K562 (cell line): ENCODE results near the gene YJU2. TPM values are rescaled to one million over a fixed set of nuclear protein-coding genes. Genes with fewer than 3 reads are reported as not detected.

Source experiments
- ARID4B ChIP-seq: sonication (generic); formaldehyde crosslinking; IDR thresholded peaks from 2 replicates; pipeline ENCODE4 v1.8.0; 2022; ENCODE audit warnings: mild to moderate bottlenecking, missing genetic modification reagents
- BCLAF1 ChIP-seq, 2 experiments: fragments of 450-650 bp in 1 of 2; IDR thresholded peaks; 2 replicates each; pipeline ENCODE4 v1.6.1; 2011 to 2017; ENCODE audit warnings: low read depth in 2 of 2, antibody characterized with exemption in 1 of 2, borderline replicate concordance in 1 of 2, low read length in 1 of 2, mild to moderate bottlenecking in 1 of 2, mixed read lengths in 1 of 2; ENCODE audit not compliant: control insufficient read depth in 1 of 2
- CHD4 ChIP-seq: fragments of 200-600 bp; sonication (generic); IDR thresholded peaks from 3 replicates; pipeline ENCODE4 v1.6.1; 2012; ENCODE audit warnings: low read depth, mild to moderate bottlenecking, mixed read lengths, low read length, inconsistent platforms; ENCODE audit not compliant: insufficient read depth, insufficient replicate concordance, poor library complexity, severe bottlenecking
- FIP1L1 ChIP-seq: fragments of 200-400 bp; formaldehyde crosslinking; IDR thresholded peaks from 2 replicates; pipeline ENCODE4 v1.6.1; 2018; ENCODE audit warnings: mild to moderate bottlenecking, low read depth, low read length; ENCODE audit not compliant: poor library complexity, severe bottlenecking
- HLTF ChIP-seq: fragments of 450-650 bp; IDR thresholded peaks from 2 replicates; pipeline ENCODE4 v1.6.1; 2016
- NFATC3 ChIP-seq: fragments of 450-650 bp; IDR thresholded peaks from 2 replicates; pipeline ENCODE4 v1.6.1; 2017; ENCODE audit warnings: mild to moderate bottlenecking
- PYGO2 ChIP-seq: fragments of 450-650 bp; IDR thresholded peaks from 2 replicates; pipeline ENCODE4 v1.6.1; 2016; ENCODE audit warnings: mild to moderate bottlenecking, missing genetic modification characterization, moderate library complexity, missing compliant biosample characterization
- SMC3 ChIP-seq: conservative IDR thresholded peaks from 2 replicates; pipeline ENCODE4 v1.6.1; 2011; ENCODE audit warnings: low read depth, low read length, improper control_type of control experiment; ENCODE audit not compliant: insufficient read depth
- SRSF3 ChIP-seq: fragments of 200-400 bp; formaldehyde crosslinking; IDR thresholded peaks from 2 replicates; pipeline ENCODE4 v1.6.1; 2016; ENCODE audit warnings: mild to moderate bottlenecking, low read length, moderate library complexity; ENCODE audit not compliant: insufficient read depth
- TBP ChIP-seq: optimal IDR thresholded peaks from 2 replicates; pipeline ENCODE3; 2011; ENCODE audit warnings: low read depth, low read length, improper control_type of control experiment
- TSHZ1 ChIP-seq: fragments of 250-450 bp; sonication (Bioruptor Pico); IDR thresholded peaks from 2 replicates; pipeline ENCODE4 v1.4.0; 2020; ENCODE audit warnings: mild to moderate bottlenecking, moderate library complexity
- ZBTB5 ChIP-seq: fragments of 450-650 bp; IDR thresholded peaks from 2 replicates; pipeline ENCODE4 v1.6.1; 2017; ENCODE audit warnings: antibody characterized with exemption
- ZNF583 ChIP-seq: fragments of 250-450 bp; sonication (Bioruptor Pico); IDR thresholded peaks from 2 replicates; pipeline ENCODE4 v1.4.0; 2020
- polyA plus RNA-seq, 8 experiments: library from polyadenylated mRNA; depleted of rRNA in 4 of 8; stranded (reverse) in 5 of 8; unstranded in 3 of 8; fragments of >200 nt; fragmentation: Nextera tagmentation in 2 of 8; fragmentation: Illumina TruSeq in 1 of 8; extraction: Ambion mirVana in 2 of 8; extraction: Trizol in 1 of 8; gene quantifications; 2 replicates each; pipeline versions ENCODE4 v1.2.1 to v1.2.3, GENCODE V29; 2011 to 2014; ENCODE audit warnings: inconsistent platforms in 1 of 8, missing spikeins in 1 of 8
- total RNA-seq, 7 experiments: library from RNA; depleted of rRNA in 6 of 7; stranded (reverse); fragments of >200 nt in 6 of 7; fragmentation: Illumina TruSeq in 2 of 7; extraction: Trizol in 2 of 7; gene quantifications; 2 replicates each; pipeline versions ENCODE4 v1.2.1 to v1.2.3, GENCODE V29; 2011 to 2021; ENCODE audit warnings: low replicate concordance in 1 of 7

YJU2 gene
- total and polyA plus RNA-seq, 9 of the 15 experiments (the other 6 are each of a cell fraction or from before 2014, with no cell fraction given) = 0.41 to 34.9 (median 19.3) TPM

GRCh38 chr19:4267101-4267900 is 20.4 kb downstream of the YJU2 start (continued):
- TF ChIP-seq HLTF = peak; percentile 81
- TF ChIP-seq NFATC3 = no peak
- no peak for TF ChIP-seq SRSF3
- TF ChIP-seq ZBTB5 = no peak
- no peak for TF ChIP-seq FIP1L1
- TF ChIP-seq TBP = no peak
- peak; percentile 77 for TF ChIP-seq SMC3
- TF ChIP-seq ARID4B (CRISPR knock-in tag) = no peak
- TF ChIP-seq CHD4 = no peak
- no peak for TF ChIP-seq BCLAF1 (IDR thresholded peaks at IDR 0.05; ENCODE audit: borderline replicate concordance in 1 of 2, control insufficient read depth in 1 of 2, low read depth in 2 of 2, low read length in 1 of 2)
- TF ChIP-seq PYGO2 (tag) = no peak
- no peak for TF ChIP-seq TSHZ1
- TF ChIP-seq ZNF583 (CRISPR knock-in tag) = no peak
